ENCODE measurements around the gene ZNF668. TPM values are rescaled to one million over a fixed set of nuclear protein-coding genes. Genes with fewer than 3 reads are reported as not detected.

Gene ZNF668
- total and polyA plus RNA-seq, 2 of the 4 experiments (the other 2 are of a cell fraction) = 4.5 to 11.6 TPM

- no peak overlapping the region for H3K4ac ChIP-seq (ENCODE audit: low read depth, low read length)
- H2BK5ac ChIP-seq (ENCODE audit: low read depth, low read length, poor library complexity, severe bottlenecking) = no peak overlapping the region
- H3K27ac ChIP-seq (ENCODE audit: insufficient read depth, low read length) = no peak overlapping the region
- no peak overlapping the region for H4K91ac ChIP-seq (ENCODE audit: insufficient read depth, low read depth, low read length)
- no peak overlapping the region for H2AFZ ChIP-seq (replicated peaks; ENCODE audit: low read length, poor library complexity)
- intact Hi-C loops (cut with micrococcal nuclease) = no loop called here
- H4K8ac ChIP-seq (ENCODE audit: low read depth in 2 of 2, low read length in 2 of 2) = no peak overlapping the region
- H2BK120ac ChIP-seq (ENCODE audit: low read depth, low read length) = no peak overlapping the region
- no peak overlapping the region for H3K4me2 ChIP-seq (ENCODE audit: low read depth, low read length)
- no peak overlapping the region for H3K4me3 ChIP-seq (ENCODE audit: insufficient read depth, low read depth, low read length)
- WGBS, 2 experiments (ENCODE audit: extremely low coverage in 2 of 2, insufficient read length in 1 of 2) = no CpG with 5 or more reads among the region's 1 CpG
- H3K23ac ChIP-seq (ENCODE audit: low read depth, low read length) = no peak overlapping the region
- DNase-seq (peak; percentile 25), ATAC-seq (ENCODE audit: low read depth) (peak; percentile 42)
- H3K36me3 ChIP-seq (ENCODE audit: control insufficient read depth, insufficient read depth, low read length) = peaks cover 30% of the 10 kb centered on the region
- dilution Hi-C loops (cut with HindIII; ENCODE audit: low sequenced_read_pairs, unreplicated experiment) = no loop called here
- ChIA-PET POLR2A (ENCODE audit: unreplicated experiment) (no interaction called here), CTCF (no interaction called here)
- H4K20me1 ChIP-seq (ENCODE audit: insufficient read depth, low read length) = peaks cover 4% of the 10 kb centered on the region
- H3K9ac ChIP-seq (ENCODE audit: low read depth, low read length) = no peak overlapping the region
- no peaks in the 10 kb centered on the region for H3K9me3 ChIP-seq (ENCODE audit: control insufficient read depth, insufficient read depth, low read length)
- no peak overlapping the region for H3K18ac ChIP-seq (ENCODE audit: low read depth, low read length)
- no peak overlapping the region for H4K5ac ChIP-seq (ENCODE audit: low read depth, low read length)
- in situ Hi-C loops (cut with MboI; ENCODE audit: low sequenced_read_pairs) = no loop called here
- no peak overlapping the region for H2AK9ac ChIP-seq (replicated peaks; ENCODE audit: low read depth, low read length, poor library complexity)
- no peaks in the 10 kb centered on the region for H3K27me3 ChIP-seq (ENCODE audit: control insufficient read depth, insufficient read depth, low read length)
- H3K56ac ChIP-seq (ENCODE audit: extremely low read depth, insufficient read depth, low read length) = no peak overlapping the region
- H2BK15ac ChIP-seq (ENCODE audit: low read depth, low read length) = no peak overlapping the region
- TF ChIP-seq POLR2A (IDR thresholded peaks at IDR 0.05; ENCODE audit: low read depth, low read length) (no peak), CTCF (conservative IDR thresholded peaks at IDR 0.05; ENCODE audit: low read depth, low read length) (no peak), RAD21 (IDR thresholded peaks at IDR 0.05; ENCODE audit: low read length) (no peak), RFX5 (IDR thresholded peaks at IDR 0.05; ENCODE audit: low read depth, low read length) (no peak), CHD1 (IDR thresholded peaks at IDR 0.05; ENCODE audit: low read depth, low read length) (no peak), CEBPB (IDR thresholded peaks at IDR 0.05; ENCODE audit: low read depth, low read length) (no peak), FOS (IDR thresholded peaks at IDR 0.05; ENCODE audit: low read depth, low read length) (no peak), SMC3 (IDR thresholded peaks at IDR 0.05; ENCODE audit: low read depth, low read length) (no peak), ELK1 (IDR thresholded peaks at IDR 0.05; ENCODE audit: borderline replicate concordance, low read depth, low read length) (no peak), NFE2L2 (IDR thresholded peaks at IDR 0.05; ENCODE audit: low read depth, low read length) (no peak), MAFK (IDR thresholded peaks at IDR 0.05; ENCODE audit: low read depth, low read length) (no peak), MAZ (IDR thresholded peaks at IDR 0.05; ENCODE audit: borderline replicate concordance, low read depth, low read length) (no peak), MXI1 (IDR thresholded peaks at IDR 0.05; ENCODE audit: borderline replicate concordance, low read depth, low read length) (no peak), RCOR1 (IDR thresholded peaks at IDR 0.05; ENCODE audit: insufficient replicate concordance, low read length) (no peak), USF2 (IDR thresholded peaks at IDR 0.05; ENCODE audit: low read depth, low read length) (no peak), BHLHE40 (IDR thresholded peaks at IDR 0.05; ENCODE audit: low read depth, low read length) (no peak)
- 0 out of 2 replicates have a peak, but pooled peaks cover 2% of the 10 kb centered on the region for H3K4me1 ChIP-seq (ENCODE audit: control insufficient read depth, insufficient read depth, low read length)
- H2AK5ac ChIP-seq (ENCODE audit: low read depth, low read length) = no peak overlapping the region
- BruUV-seq (replicated peaks) = no TSS peak
- H2BK20ac ChIP-seq (ENCODE audit: low read depth, low read length) = no peak overlapping the region
- H3K14ac ChIP-seq (replicated peaks; ENCODE audit: low read depth, low read length) = no peak overlapping the region
- H3K79me1 ChIP-seq (ENCODE audit: low read depth in 1 of 2, low read length in 2 of 2) = no peaks in the 10 kb centered on the region; a peak in 2 of 4 replicates
- no peaks in the 10 kb centered on the region; the same call in 1 of the 2 replicates for H3K9me1 ChIP-seq (ENCODE audit: insufficient read depth, low read length)
Observed at GRCh38 chr16:31043352-31043751, 30.7 kb downstream of the ZNF668 start.

All from IMR-90 (cell line).